GM11168 (cell line): ENCODE measurements around the gene PKLR.
"Not testable (repeated sequence)": the region's sequence is repeated elsewhere in the genome, so short reads cannot be mapped to it uniquely, and the experiment has no call there.

Experiments used
- in situ Hi-C: fragments of 300-500 bp; cut with MboI; formaldehyde crosslinking; loops from one replicate; pipeline ENCODE4 v1.12.0; 2022; ENCODE audit warnings: low sequenced_read_pairs; ENCODE audit not compliant: unreplicated experiment

PKLR gene

GRCh38 chr1:155301342-155301841 lies at the start of gene PKLR:
Gene PKLR, minus strand, starts transcription at chr1:155301438. Its CDS starts 43 bp downstream, at chr1:155301395.
- in situ Hi-C loops = no loop called here

- in situ Hi-C loops = loop anchor here (10.0 kb wide), 1 partner anchor 242 kb away; no protein-coding TSS in a partner anchor
Observed at GRCh38 chr1:155342842-155343241, 41.6 kb upstream of the PKLR start.

- in situ Hi-C loops = loop anchor here (10.0 kb wide), 1 partner anchor 245 kb away; no protein-coding TSS in a partner anchor
Observed at GRCh38 chr1:155339515-155340097, 38.4 kb upstream of the PKLR start.

DNA sequence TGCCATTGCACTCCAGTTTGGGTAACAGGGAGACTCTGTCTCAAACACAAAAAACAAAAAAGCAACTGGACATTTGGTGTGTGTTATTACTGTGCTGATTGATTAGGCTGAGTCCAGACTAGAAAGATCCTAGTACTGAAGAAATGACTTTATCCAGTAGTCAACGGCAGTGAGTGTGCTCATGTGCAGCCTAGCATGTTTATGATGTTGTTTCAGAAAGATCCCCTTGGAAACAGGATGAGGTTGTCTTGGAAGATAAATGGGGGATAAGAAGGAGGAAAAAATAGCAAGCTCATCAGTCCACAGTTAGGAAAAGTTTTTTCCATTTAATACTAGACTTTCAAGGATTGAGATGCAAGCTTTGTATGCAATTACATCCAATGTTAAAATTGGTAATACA lies 33.7 kb upstream of the PKLR start:
- in situ Hi-C loops = no loop called here

GRCh38 chr1:155329980-155330598 lies 28.9 kb upstream of the PKLR start:
- in situ Hi-C loops = no loop called here

DNA sequence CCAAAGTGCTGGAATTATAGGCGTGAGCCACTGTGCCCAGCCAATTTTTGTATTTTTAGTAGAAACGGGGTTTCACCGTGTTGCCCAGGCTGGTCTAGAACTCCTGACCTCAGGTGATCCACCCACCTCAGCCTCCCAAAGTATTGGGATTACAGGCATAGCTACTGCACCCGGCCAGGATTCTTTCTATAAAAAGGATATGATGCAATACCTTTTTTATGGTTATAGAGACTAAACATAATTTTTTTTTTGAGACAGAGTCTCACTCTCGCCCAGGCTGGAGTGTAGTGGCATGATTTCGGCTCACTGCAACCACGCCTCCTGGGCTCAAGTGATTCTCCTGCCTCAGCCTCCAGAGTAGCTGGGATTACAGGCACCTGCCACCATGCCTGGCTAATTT lies 27.6 kb upstream of the PKLR start:
- in situ Hi-C loops = not testable (repeated sequence)

DNA sequence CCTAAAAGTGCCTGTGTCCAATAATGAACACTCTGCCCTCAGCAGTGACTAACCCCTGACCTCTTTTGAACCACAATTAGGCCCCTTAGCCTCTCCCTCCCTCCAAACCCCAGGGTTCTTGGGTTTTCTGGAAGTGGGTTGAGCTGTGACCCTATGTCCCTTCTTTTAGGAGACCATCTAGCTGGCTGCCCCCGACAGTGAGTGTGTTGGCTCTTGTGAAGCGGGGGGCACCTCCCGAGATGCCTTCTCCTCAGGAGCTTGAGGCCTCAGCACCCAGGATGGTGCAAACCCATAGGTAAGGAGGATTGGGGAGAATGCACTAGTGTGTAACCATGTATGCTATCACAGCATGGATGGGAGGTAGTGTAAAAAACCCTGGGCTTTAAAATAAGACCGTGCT lies 26.7 kb upstream of the PKLR start:
- in situ Hi-C loops = no loop called here

GRCh38 chr1:155326631-155327037 lies 25.4 kb upstream of the PKLR start:
- in situ Hi-C loops = no loop called here

DNA sequence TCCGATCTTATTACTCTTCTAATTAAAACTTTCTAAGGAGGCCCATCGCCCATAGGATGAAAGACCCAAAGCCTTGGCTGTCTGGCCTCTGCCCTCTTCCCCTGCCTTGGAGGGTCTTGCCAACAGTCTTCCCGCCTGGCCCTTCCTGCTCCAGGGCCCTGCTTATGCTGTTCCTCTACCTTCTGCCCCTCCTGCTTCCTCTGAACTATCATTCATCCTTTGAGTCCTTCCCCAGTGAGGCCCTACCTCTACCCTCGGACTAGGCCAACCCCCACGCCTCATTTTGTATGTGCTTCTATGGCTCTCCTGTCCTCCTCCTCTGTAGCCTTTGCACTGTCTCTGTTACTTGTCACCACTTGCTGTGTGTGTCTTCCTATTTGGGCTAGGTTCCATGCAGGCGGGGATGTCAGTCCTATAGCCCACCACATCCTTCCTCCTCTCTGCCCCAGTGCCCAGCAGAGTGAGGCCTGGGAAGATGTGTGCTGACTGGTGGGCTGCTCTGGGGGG lies 24.8 kb upstream of the PKLR start:
- in situ Hi-C loops = no loop called here

GRCh38 chr1:155325603-155325893 lies 24.3 kb upstream of the PKLR start:
- in situ Hi-C loops = no loop called here

DNA sequence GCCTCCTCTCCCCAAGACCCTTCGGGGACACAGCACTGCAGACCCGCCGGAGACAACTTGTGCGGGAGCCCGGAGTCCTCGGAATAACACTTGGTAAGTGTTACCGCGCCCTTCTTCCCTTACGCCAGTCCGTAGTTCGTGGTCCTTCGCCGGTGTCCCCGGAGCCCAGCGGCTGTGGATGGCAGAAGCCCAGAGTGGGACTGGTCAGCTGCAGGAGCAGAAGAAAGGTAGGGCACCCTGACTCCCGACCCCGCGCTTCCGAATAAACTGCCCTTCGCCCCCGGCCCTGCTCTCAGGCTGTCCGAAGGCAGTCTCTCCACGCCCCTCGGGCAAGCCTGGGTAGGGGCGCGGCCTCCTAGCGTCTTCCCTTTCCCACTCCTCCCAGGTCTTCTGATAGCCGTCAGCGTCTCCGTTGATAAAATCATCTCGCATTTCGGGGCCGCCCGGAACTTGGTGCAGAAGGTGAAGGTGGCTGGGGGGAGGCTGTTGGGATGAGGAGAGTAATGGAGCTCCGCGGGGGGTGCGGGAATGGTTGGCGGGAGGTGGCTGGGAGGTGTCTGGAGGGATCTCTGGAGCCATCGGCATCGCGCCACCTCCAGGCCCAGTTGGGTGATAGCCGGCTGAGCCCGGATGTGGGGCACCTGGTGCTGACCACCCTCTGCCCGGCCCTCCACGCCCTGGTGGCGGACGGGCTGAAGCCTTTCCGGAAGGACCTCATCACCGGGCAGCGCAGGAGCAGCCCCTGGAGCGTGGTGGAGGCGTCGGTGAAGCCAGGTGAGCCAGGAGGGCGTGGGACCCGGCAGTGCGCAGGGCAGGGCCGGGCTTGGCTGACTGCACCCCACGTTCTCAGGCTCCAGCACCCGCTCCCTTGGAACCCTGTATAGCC lies 23.7 kb upstream of the PKLR start:
- in situ Hi-C loops = no loop called here

DNA sequence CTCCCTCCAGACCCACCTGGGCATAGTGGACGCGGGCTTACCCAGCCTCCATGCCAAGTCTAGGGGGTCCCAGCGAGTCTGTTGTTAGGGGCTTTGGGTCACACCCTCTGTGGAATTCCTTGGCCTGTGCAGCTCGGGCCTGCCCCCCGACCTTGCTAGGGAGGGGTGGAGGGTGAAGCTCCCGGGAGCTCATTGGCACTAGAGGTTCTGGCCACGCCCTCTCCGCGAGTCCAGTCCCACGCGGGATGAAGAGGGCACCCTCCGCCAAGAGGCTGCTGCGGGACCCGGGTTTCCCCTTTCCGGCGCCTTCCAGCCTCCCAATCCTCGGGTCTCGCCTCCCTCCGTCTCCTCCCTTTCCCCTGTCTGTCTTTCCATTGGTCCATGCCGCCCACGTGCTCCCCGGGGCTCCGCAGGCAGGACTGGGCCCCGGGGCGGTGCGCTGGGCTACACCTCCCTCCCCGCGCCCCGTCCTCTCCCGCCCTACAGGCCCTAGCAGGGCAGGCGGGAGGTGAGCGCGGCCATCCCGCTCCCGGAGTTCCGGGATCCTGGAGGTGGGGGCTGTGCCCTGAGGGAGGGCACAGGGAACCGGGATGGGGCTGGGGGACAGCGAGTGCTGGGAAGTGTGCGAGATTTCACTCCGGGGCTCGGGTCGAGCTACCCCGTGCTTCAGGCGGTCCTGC lies 22.9 kb upstream of the PKLR start:
- in situ Hi-C loops = no loop called here

DNA sequence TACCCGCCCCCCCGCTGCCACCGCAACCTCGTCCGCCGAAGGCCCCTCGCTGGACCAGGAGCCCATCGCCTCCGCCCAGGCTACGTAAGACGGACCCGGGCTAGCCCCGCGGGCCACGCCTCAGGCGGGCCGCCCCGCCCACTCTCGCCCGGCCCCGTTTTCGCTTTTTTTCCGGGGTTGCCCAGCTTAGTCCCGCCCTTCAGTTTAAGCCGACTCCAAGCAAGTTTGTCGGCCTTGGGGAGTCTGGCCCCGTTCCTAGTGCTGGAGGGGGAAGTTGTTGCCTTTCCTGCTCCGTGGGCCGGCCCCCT lies 22.4 kb upstream of the PKLR start:
- in situ Hi-C loops = no loop called here

DNA sequence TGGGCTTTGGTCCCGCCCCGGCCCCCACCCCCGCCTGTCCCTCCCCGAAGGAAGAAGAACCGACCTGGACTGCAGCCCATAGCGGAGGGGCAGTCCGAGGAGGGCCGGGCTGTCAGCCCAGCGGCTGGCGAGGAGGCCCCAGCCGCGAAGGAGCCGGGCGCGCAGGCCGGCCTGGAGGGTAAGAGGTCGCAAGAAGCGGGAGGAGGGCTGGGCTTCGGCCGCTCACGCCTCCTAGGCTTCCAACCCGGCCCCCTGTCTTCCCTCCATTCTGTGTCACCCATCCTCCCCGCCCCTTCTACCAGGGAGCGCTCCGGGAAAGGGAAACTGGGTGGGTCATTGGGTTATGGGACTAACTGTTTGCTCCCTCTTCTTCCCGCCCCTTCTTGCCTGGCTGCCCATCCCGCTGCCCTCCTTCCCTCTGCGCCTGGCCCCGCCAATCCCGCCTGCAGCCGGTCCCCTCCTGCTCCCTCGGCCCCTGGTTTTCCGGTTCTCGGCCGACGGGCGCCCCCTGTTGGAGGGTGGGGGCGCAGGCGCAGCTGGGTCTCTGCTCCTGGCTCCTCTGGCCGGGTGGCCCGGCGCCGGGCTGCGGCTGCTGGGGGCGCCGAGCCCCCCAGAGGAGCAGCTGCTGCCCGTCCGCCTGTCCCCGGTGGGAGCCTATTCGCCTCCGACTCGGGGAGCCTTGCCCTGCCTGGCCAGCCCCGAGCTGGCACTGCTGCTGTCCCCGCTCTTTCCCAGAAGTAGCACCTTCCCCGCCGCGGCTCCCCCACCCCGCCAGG lies 21.9 kb upstream of the PKLR start:
- in situ Hi-C loops = no loop called here

DNA sequence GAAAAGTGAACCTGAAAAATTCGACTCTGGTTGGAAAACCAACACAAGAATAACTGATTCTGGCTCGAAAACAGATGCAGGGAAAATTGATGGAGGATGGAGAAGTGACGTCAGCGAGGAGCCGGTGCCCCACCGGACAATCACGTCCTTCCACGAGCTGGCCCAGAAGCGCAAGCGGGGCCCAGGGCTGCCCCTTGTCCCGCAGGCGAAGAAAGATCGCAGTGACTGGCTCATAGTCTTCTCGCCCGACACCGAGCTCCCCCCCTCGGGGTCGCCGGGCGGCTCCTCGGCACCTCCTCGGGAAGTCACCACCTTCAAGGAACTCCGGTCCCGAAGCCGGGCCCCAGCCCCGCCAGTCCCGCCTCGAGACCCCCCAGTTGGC lies 21.3 kb upstream of the PKLR start:
- in situ Hi-C loops = no loop called here

DNA sequence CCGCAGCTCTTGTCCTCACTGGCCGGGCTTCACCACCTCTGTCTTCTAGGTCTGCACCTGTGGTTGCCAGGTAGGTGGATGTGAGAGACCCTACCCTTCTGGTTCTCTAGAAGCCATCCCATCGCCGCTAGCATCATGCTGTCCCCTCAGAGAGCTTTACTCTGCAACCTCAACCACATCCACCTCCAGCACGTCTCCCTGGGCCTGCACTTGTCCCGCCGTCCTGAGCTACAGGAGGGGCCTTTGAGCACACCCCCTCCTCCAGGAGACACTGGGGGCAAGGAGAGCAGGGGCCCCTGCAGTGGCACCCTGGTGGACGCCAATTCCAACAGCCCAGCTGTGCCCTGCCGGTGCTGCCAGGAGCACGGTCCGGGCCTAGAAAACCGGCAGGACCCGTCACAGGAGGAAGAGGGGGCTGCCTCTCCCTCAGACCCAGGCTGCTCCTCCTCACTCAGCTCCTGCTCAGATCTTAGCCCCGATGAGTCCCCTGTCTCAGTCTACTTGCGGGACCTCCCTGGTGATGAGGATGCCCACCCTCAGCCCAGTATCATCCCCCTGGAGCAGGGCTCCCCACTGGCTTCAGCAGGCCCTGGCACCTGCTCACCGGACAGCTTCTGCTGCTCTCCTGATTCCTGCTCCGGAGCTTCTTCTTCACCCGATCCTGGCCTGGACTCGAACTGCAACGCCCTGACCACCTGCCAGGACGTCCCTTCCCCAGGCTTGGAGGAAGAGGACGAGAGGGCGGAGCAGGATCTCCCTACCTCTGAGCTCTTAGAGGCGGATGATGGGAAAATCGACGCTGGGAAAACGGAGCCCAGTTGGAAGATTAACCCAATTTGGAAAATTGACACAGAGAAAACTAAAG lies 20.6 kb upstream of the PKLR start:
- in situ Hi-C loops = no loop called here

GRCh38 chr1:155320661-155321617 lies 19.7 kb upstream of the PKLR start, which contains the start of gene RUSC1:
Gene RUSC1, plus strand, starts transcription at chr1:155320894. Its CDS starts 880 bp downstream, at chr1:155321774.
- in situ Hi-C loops = no loop called here

DNA sequence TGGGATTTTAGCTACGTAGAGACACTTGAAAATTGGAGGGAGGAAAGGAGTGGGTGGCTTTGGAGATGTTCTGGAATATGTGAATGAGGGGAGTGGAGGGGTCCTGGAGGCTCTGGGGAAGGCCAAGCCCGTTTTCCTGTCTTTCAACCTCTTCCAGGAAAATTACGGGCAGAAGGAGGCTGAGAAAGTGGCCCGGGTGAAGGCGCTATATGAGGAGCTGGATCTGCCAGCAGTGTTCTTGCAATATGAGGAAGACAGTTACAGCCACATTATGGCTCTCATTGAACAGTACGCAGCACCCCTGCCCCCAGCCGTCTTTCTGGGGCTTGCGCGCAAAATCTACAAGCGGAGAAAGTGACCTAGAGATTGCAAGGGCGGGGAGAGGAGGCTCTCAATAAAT lies 19.0 kb upstream of the PKLR start:
- in situ Hi-C loops = no loop called here
